H1 (cell line): ENCODE measurements around the gene CEMP1. TPM values are rescaled to one million over a fixed set of nuclear protein-coding genes. Genes with fewer than 3 reads are reported as not detected.

Experiments
- CTCF ChIA-PET: fragments of 300-600 bp; sonication (Branson Sonifier 250); formaldehyde crosslinking; loops from one replicate; lab custom pipeline; 2021; ENCODE audit not compliant: partially characterized antibody; lab: Charles Lee
- POLR2A ChIA-PET: fragments of 300-600 bp; sonication (Branson Sonifier 250); formaldehyde crosslinking; loops from one replicate; lab custom pipeline; 2021; ENCODE audit warnings: inconsistent platforms; ENCODE audit not compliant: partially characterized antibody; lab: Charles Lee
- DNase-seq, 2 experiments: peaks; one replicate each; pipeline versions ENCODE4 v3.0.0 to v3.0.0-alpha.2; 2010 to 2022; ENCODE audit warnings: low spot score in 2 of 2, low read depth in 1 of 2, mixed read lengths in 1 of 2
- FAIRE-seq: peaks from 2 replicates; lab custom pipeline; 2011; peaks lifted over from hg19 to GRCh38; lab: Jason Lieb, UNC
- H2AFZ ChIP-seq: 2 replicates; pipeline ENCODE4 v1.8.1; 2012; ENCODE audit warnings: low read length, inconsistent platforms
- H2AK5ac ChIP-seq: 2 replicates; pipeline ENCODE4 v1.6.1; 2013; ENCODE audit warnings: low read depth, low read length
- H2BK120ac ChIP-seq: replicated peaks from 2 replicates; pipeline ENCODE3; 2013; ENCODE audit warnings: low read depth, low read length, inconsistent platforms
- H2BK12ac ChIP-seq: 2 replicates; pipeline ENCODE4 v1.6.1; 2013; ENCODE audit warnings: low read depth, low read length
- H2BK15ac ChIP-seq: 2 replicates; pipeline ENCODE4 v1.6.1; 2013; ENCODE audit warnings: low read length
- H2BK20ac ChIP-seq: 2 replicates; pipeline ENCODE4 v1.6.1; 2013; ENCODE audit warnings: low read length
- H2BK5ac ChIP-seq: 2 replicates; pipeline ENCODE4 v1.6.1; 2013; ENCODE audit warnings: low read depth, low read length
- H3K14ac ChIP-seq: 2 replicates; pipeline ENCODE4 v1.6.1; 2013; ENCODE audit warnings: inconsistent platforms; ENCODE audit not compliant: insufficient read length
- H3K18ac ChIP-seq: 2 replicates; pipeline ENCODE4 v1.6.1; 2013; ENCODE audit warnings: low read length; ENCODE audit errors: extremely low read depth
- H3K23ac ChIP-seq: 2 replicates; pipeline ENCODE4 v1.6.1; 2013; ENCODE audit warnings: inconsistent platforms; ENCODE audit not compliant: insufficient read length
- H3K23me2 ChIP-seq: 2 replicates; pipeline ENCODE4 v1.6.1; 2013; ENCODE audit warnings: low read depth, low read length
- H3K27ac ChIP-seq: 2 replicates; pipeline ENCODE4 v1.6.1; 2011; ENCODE audit warnings: low read depth, low read length, inconsistent platforms
- H3K27me3 ChIP-seq, 4 experiments: replicated peaks in 1 of 4; 1 replicate in 1 of 4; 2 replicates in 3 of 4; pipeline versions ENCODE4 v1.6.1 to v1.8.1; 2011 to 2013; ENCODE audit warnings: low read length in 3 of 4, mild to moderate bottlenecking in 3 of 4, inconsistent platforms in 2 of 4, mixed read lengths in 2 of 4, moderate library complexity in 1 of 4; ENCODE audit not compliant: control insufficient read depth in 3 of 4, insufficient read depth in 3 of 4; ENCODE audit errors: extremely low read depth in 1 of 4
- H3K36me3 ChIP-seq, 4 experiments: 2 replicates each; pipeline versions ENCODE4 v1.6.1 to v1.8.1; 2011 to 2013; ENCODE audit warnings: mild to moderate bottlenecking in 4 of 4, low read length in 3 of 4, moderate library complexity in 2 of 4, control low read depth in 1 of 4, inconsistent platforms in 1 of 4; ENCODE audit not compliant: insufficient read depth in 4 of 4, control insufficient read depth in 2 of 4
- H3K4ac ChIP-seq: replicated peaks from 2 replicates; pipeline ENCODE3; 2013; ENCODE audit warnings: low read length, low read depth, mixed read lengths, inconsistent platforms; ENCODE audit not compliant: insufficient read length
- H3K4me1 ChIP-seq, 4 experiments: replicated peaks in 1 of 4; 1 replicate in 1 of 4; 2 replicates in 3 of 4; pipeline versions ENCODE4 v1.6.1 to v1.8.1; 2011 to 2013; ENCODE audit warnings: low read length in 3 of 4, inconsistent platforms in 2 of 4, mixed read lengths in 1 of 4; ENCODE audit not compliant: insufficient read depth in 4 of 4, control insufficient read depth in 3 of 4
- H3K4me2 ChIP-seq, 2 experiments: 2 replicates each; pipeline versions ENCODE4 v1.6.1 to v1.8.1; 2011 to 2013; ENCODE audit warnings: low read depth in 2 of 2, low read length in 2 of 2, control low read depth in 1 of 2, inconsistent platforms in 1 of 2, mild to moderate bottlenecking in 1 of 2; ENCODE audit not compliant: insufficient read depth in 1 of 2
- H3K4me3 ChIP-seq, 4 experiments: fragments of 200-600, 300-600 bp in 1 of 4; sonication (generic), shearing (Covaris generic), sonication (Bioruptor Twin) in 1 of 4; 2 replicates each; pipeline versions ENCODE4 v1.5.1 to v1.8.1; 2011 to 2016; ENCODE audit warnings: low read length in 4 of 4, low read depth in 3 of 4, control low read depth in 2 of 4, inconsistent platforms in 2 of 4, mild to moderate bottlenecking in 2 of 4, mixed read lengths in 1 of 4, moderate library complexity in 1 of 4; ENCODE audit not compliant: insufficient read depth in 2 of 4; ENCODE audit errors: extremely low read depth in 1 of 4
- H3K56ac ChIP-seq: replicated peaks from 2 replicates; pipeline ENCODE3; 2013; ENCODE audit warnings: low read depth, mild to moderate bottlenecking, mixed read lengths, low read length, inconsistent platforms; ENCODE audit not compliant: insufficient read length
- H3K79me1 ChIP-seq: 2 replicates; pipeline ENCODE4 v1.6.1; 2013; ENCODE audit warnings: low read depth, low read length, control low read depth
- H3K79me2 ChIP-seq, 2 experiments: 2 replicates each; pipeline versions ENCODE4 v1.6.1 to v1.8.1; 2012 to 2013; ENCODE audit warnings: low read length in 2 of 2, mild to moderate bottlenecking in 2 of 2, inconsistent platforms in 1 of 2; ENCODE audit not compliant: insufficient read depth in 2 of 2, control insufficient read depth in 1 of 2
- H3K9ac ChIP-seq, 4 experiments: replicated peaks in 1 of 4; 1 replicate in 1 of 4; 2 replicates in 3 of 4; pipeline versions ENCODE4 v1.6.1 to v1.8.1; 2011 to 2013; ENCODE audit warnings: low read depth in 3 of 4, low read length in 3 of 4, control low read depth in 2 of 4, mild to moderate bottlenecking in 2 of 4, moderate library complexity in 2 of 4, inconsistent platforms in 1 of 4; ENCODE audit errors: extremely low read depth in 1 of 4
- H3K9me3 ChIP-seq, 2 experiments: 2 replicates each; pipeline versions ENCODE4 v1.6.1 to v1.8.1; 2012 to 2013; ENCODE audit warnings: mild to moderate bottlenecking in 2 of 2, moderate library complexity in 2 of 2, control low read depth in 1 of 2, inconsistent platforms in 1 of 2, low read depth in 1 of 2, low read length in 1 of 2, mixed read lengths in 1 of 2; ENCODE audit not compliant: insufficient read depth in 2 of 2
- H4K20me1 ChIP-seq, 2 experiments: replicated peaks in 1 of 2; 2 replicates each; pipeline versions ENCODE3 to v1.8.1; 2011 to 2013; ENCODE audit warnings: inconsistent platforms in 2 of 2, low read length in 2 of 2, mild to moderate bottlenecking in 1 of 2; ENCODE audit not compliant: insufficient read depth in 2 of 2, control insufficient read depth in 1 of 2
- H4K5ac ChIP-seq: 2 replicates; pipeline ENCODE4 v1.6.1; 2013; ENCODE audit warnings: low read length, low read depth, mixed read lengths, inconsistent platforms; ENCODE audit not compliant: insufficient read length
- H4K8ac ChIP-seq: 2 replicates; pipeline ENCODE4 v1.8.0; 2013; ENCODE audit warnings: mild to moderate bottlenecking, moderate library complexity, low read length, inconsistent platforms; ENCODE audit not compliant: insufficient read depth; ENCODE audit errors: extremely low read depth
- H4K91ac ChIP-seq: replicated peaks from 2 replicates; pipeline ENCODE3; 2013; ENCODE audit warnings: low read length, mixed read lengths, inconsistent platforms; ENCODE audit not compliant: insufficient read length
- CHD2 ChIP-seq: IDR thresholded peaks from 2 replicates; pipeline ENCODE4 v1.6.1; 2012; ENCODE audit warnings: low read length, improper control_type of control experiment
- POLR2A ChIP-seq, 2 experiments: IDR thresholded peaks; 1 replicate in 1 of 2; 2 replicates in 1 of 2; pipeline ENCODE4 v1.6.1; 2011; ENCODE audit warnings: low read depth in 2 of 2, low read length in 2 of 2, mild to moderate bottlenecking in 2 of 2; ENCODE audit errors: control extremely low read depth in 1 of 2
- WGBS, 2 experiments: shearing (Covaris generic) in 1 of 2; methylation state at CpG; one replicate each; pipeline versions ENCODE4 v1.1.6 to v1.1.7; 2013 to 2015; ENCODE audit warnings: low lambda C conversion rate in 2 of 2, mixed read lengths in 2 of 2, inconsistent platforms in 1 of 2, low coverage in 1 of 2, missing lambda C conversion rate in 1 of 2; ENCODE audit not compliant: insufficient replicate concordance in 2 of 2, insufficient coverage in 1 of 2, insufficient read length in 1 of 2; ENCODE audit errors: extremely low coverage in 1 of 2, missing lambda C conversion rate in 1 of 2; 5-methylcytosine and 5-hydroxymethylcytosine counted together
- polyA plus RNA-seq, 7 experiments: library from polyadenylated mRNA; depleted of rRNA in 3 of 7; stranded (reverse) in 5 of 7; unstranded in 2 of 7; fragments of >200 nt in 5 of 7; fragments of 200-250 nt in 2 of 7; gene quantifications; 1 replicate in 5 of 7; 2 replicates in 1 of 7; 4 replicates in 1 of 7; pipeline versions ENCODE4 v1.2.1 to v1.2.3, GENCODE V29; 2011 to 2013; ENCODE audit warnings: missing spikeins in 2 of 7, mixed read lengths in 2 of 7
- total RNA-seq: library from RNA; stranded (reverse); fragmentation: NEBNext Ultra II Directional; extraction: Animal tissue kit (Norgen Biotek cat#: 25700); gene quantifications from 2 replicates; pipeline ENCODE4 v1.2.1, GENCODE V29; 2021

CEMP1 gene
- total and polyA plus RNA-seq, 2 of the 8 experiments (the other 6 are each of a cell fraction or from before 2014, with no cell fraction given) = not detected

- no peak for FAIRE-seq
- peak overlapping the region; percentile 84; the same call in 1 of the 2 replicates for H2BK5ac ChIP-seq
These were observed 1.1 kb downstream of the CEMP1 start for GRCh38 chr16:2529961-2530628.

More at GRCh38 chr16:2529961-2530628, 1.1 kb downstream of the CEMP1 start:
- H2BK120ac ChIP-seq = no peak overlapping the region
- ChIA-PET POLR2A (interaction anchor here (1.0 to 5.6 kb wide), 7 partner anchors 9 to 376 kb away, joined by 3 to 108 read pairs (median 4); partner anchors contain the start of genes AMDHD2, ATP6V0C and TBC1D24), CTCF (interaction anchor here (0.7 to 1.1 kb wide), 3 partner anchors 8 to 29 kb away, joined by 3 to 4 read pairs (median 3); no protein-coding TSS in a partner anchor)
- no peak overlapping the region for H2AFZ ChIP-seq
- no peak overlapping the region for H3K56ac ChIP-seq
- no peak overlapping the region for H3K14ac ChIP-seq
- no peak overlapping the region for H3K27ac ChIP-seq
- peaks cover 3 to 20% (median 7%) of the 10 kb centered on the region in 4 experiments; a peak in 6 of 8 replicates for H3K36me3 ChIP-seq
- peaks cover 14% of the 10 kb centered on the region for H3K23me2 ChIP-seq
- no peak overlapping the region; a peak in 1 of 4 replicates for H3K4me2 ChIP-seq
- H3K9ac ChIP-seq = no peak overlapping the region
- 87% methylated on average over 15 of the region's 15 CpGs; no CpG with 5 or more reads in 1 of the 2 experiments for WGBS, 2 experiments
- DNase-seq = no peak
- H2BK12ac ChIP-seq = no peak overlapping the region
- TF ChIP-seq POLR2A (IDR thresholded peaks at IDR 0.05; ENCODE audit: control extremely low read depth in 1 of 2, low read depth in 2 of 2, low read length in 2 of 2) (0 out of 3 replicates have a peak, but pooled peaks of 1 of the 2 experiments have one; percentile 24), CHD2 (no peak)
- H2BK20ac ChIP-seq = no peak overlapping the region
- H4K91ac ChIP-seq = no peak overlapping the region
- no peak overlapping the region for H3K18ac ChIP-seq
- no peak overlapping the region for H4K5ac ChIP-seq
- H2BK15ac ChIP-seq = no peak overlapping the region
- no peak overlapping the region for H3K4ac ChIP-seq
- H3K9me3 ChIP-seq = no peaks in the 10 kb centered on the region
- H3K79me2 ChIP-seq = no peaks in the 10 kb centered on the region
- H3K79me1 ChIP-seq = no peaks in the 10 kb centered on the region
- no peak overlapping the region; a peak in 1 of 8 replicates for H3K4me3 ChIP-seq
- no peak overlapping the region for H4K8ac ChIP-seq
- H3K4me1 ChIP-seq = peaks cover 0 to 9% (median 7%) of the 10 kb centered on the region in 4 experiments; a peak in 4 of 7 replicates
- no peak overlapping the region for H3K23ac ChIP-seq
- H4K20me1 ChIP-seq = peaks cover 0 to 17% of the 10 kb centered on the region in 2 experiments
- H2AK5ac ChIP-seq = no peak overlapping the region
- H3K27me3 ChIP-seq = no peaks in the 10 kb centered on the region
